Spleen (tissue), 13 donors: ENCODE results near the gene PRR23A. TPM values are rescaled to one million over a fixed set of nuclear protein-coding genes. Genes with fewer than 3 reads are reported as not detected.

Experiments
- DNase-seq: peaks from one replicate; pipeline ENCODE4 v3.0.0-alpha.2; 2020
- H3K27ac ChIP-seq, 8 donors: fragments of 200-600 bp; sonication (generic) in 7 of 8; 1 replicate in 4 of 8; 2 replicates in 4 of 8; pipeline versions ENCODE4 v1.5.0 to v1.8.0; 2016 to 2021; ENCODE audit warnings: inconsistent platforms in 4 of 8, mild to moderate bottlenecking in 4 of 8, moderate library complexity in 1 of 8
- H3K27me3 ChIP-seq, 7 donors: fragments of 200-600 bp; sonication (generic) in 6 of 7; replicated peaks in 1 of 7; 1 replicate in 4 of 7; 2 replicates in 3 of 7; pipeline versions ENCODE4 v1.5.0 to v1.8.0; 2016 to 2021; ENCODE audit warnings: inconsistent platforms in 3 of 7, mild to moderate bottlenecking in 1 of 7
- H3K36me3 ChIP-seq, 6 donors: fragments of 200-600 bp; sonication (generic) in 5 of 6; 1 replicate in 4 of 6; 2 replicates in 2 of 6; pipeline versions ENCODE4 v1.5.0 to v1.8.0; 2016 to 2021; ENCODE audit warnings: inconsistent platforms in 2 of 6
- H3K4me1 ChIP-seq, 6 donors: fragments of 200-600 bp; sonication (generic) in 5 of 6; 1 replicate in 3 of 6; 2 replicates in 3 of 6; pipeline versions ENCODE4 v1.5.0 to v1.8.0; 2016 to 2021; ENCODE audit warnings: inconsistent platforms in 3 of 6
- H3K4me3 ChIP-seq, 8 donors: fragments of 200-600 bp; sonication (generic) in 7 of 8; 1 replicate in 4 of 8; 2 replicates in 4 of 8; pipeline versions ENCODE4 v1.5.0 to v1.8.0; 2016 to 2021; ENCODE audit warnings: inconsistent platforms in 4 of 8, mild to moderate bottlenecking in 4 of 8, moderate library complexity in 2 of 8
- H3K9me3 ChIP-seq, 8 donors: fragments of 200-600 bp; sonication (generic) in 7 of 8; 1 replicate in 4 of 8; 2 replicates in 4 of 8; pipeline versions ENCODE4 v1.5.0 to v1.8.0; 2016 to 2021; ENCODE audit warnings: inconsistent platforms in 4 of 8
- CTCF ChIP-seq, 11 experiments: fragments of 200-600 bp in 7 of 11; fragments of 450-650 bp in 4 of 11; sonication (generic) in 4 of 11; IDR thresholded peaks in 8 of 11; conservative IDR thresholded peaks in 3 of 11; 1 replicate in 7 of 11; 2 replicates in 4 of 11; pipeline versions ENCODE4 v1.4.0 to v1.8.0; 2016 to 2021; ENCODE audit warnings: antibody characterized with exemption in 11 of 11, inconsistent platforms in 4 of 11, mild to moderate bottlenecking in 1 of 11
- POLR2A ChIP-seq, 3 donors: fragments of 450-650 bp; IDR thresholded peaks; one replicate each; pipeline ENCODE4 v1.5.1; 2017; ENCODE audit warnings: antibody characterized with exemption in 3 of 3, mild to moderate bottlenecking in 1 of 3
- POLR2AphosphoS5 ChIP-seq, 3 donors: sonication (generic); formaldehyde crosslinking; IDR thresholded peaks; one replicate each; pipeline ENCODE4 v1.5.1; 2017; ENCODE audit warnings: antibody characterized with exemption in 3 of 3
- WGBS, 5 donors: extraction: QIAGEN DNeasy Blood & Tissue Kit in 3 of 5; methylation state at CpG; one replicate each; pipeline versions ENCODE4 v1.1.5 to v1.1.7; 2013 to 2018; 5-methylcytosine and 5-hydroxymethylcytosine counted together
- intact Hi-C: fragments of 100-400 bp; cut with DNase I; formaldehyde crosslinking; loops from one replicate; pipeline ENCODE4 v1.15.0; 2023; ENCODE audit warnings: low total_unique reads
- long read RNA-seq, 2 donors: transcript quantifications; one replicate each; lab custom pipeline, GENCODE V29; 2026
- polyA plus RNA-seq, 3 donors: library from polyadenylated mRNA; stranded (reverse); fragments of 200-250 nt; gene quantifications; one replicate each; pipeline ENCODE4 v1.2.1, GENCODE V29; 2013
- total RNA-seq, 7 donors: library from RNA; depleted of rRNA in 3 of 7; stranded (reverse); fragments of >200 nt in 3 of 7; fragmentation: NEBNext Ultra II Directional in 4 of 7; extraction: Animal tissue kit (Norgen Biotek cat#: 25700) in 4 of 7; gene quantifications; one replicate each; pipeline versions ENCODE4 v1.1.0 to v1.2.1, GENCODE V29; 2016 to 2021
- donor health status: healthy with polysubstance abuse.
- donor health status: DM: no; HTN: no; CAD: no; lungs with moderate emphysema.
- donor health status: DM: no; HTN: no; CAD: no.
- donor health status: Bipolar disorder and iron deficiency.
- donor health status: healthy.
- donor health status: DM: no; HTN: no; CAD: no.
- donor health status: DM: yes; HTN: yes; CAD: no.

PRR23A gene
- total RNA-seq (not detected), polyA plus RNA-seq (not detected)
- long read RNA-seq, donor 1, result 0 reads
- long read RNA-seq, donor 2, result 0 reads

- 71 to 89% (median 76%) methylated on average over 52 to 60 of the region's 60 CpGs for WGBS, 5 donors
- no peaks in the 10 kb centered on the region for H3K4me1 ChIP-seq
- H3K27me3 ChIP-seq, result no peaks in the 10 kb centered on the region
- H3K4me3 ChIP-seq, result no peak within 1 kb of the TSS
- no peak within 1 kb of the TSS for H3K27ac ChIP-seq
- intact Hi-C loops, result no loop called here
- H3K36me3 ChIP-seq, result no peaks in the 10 kb centered on the region
- TF ChIP-seq POLR2AphosphoS5 (IDR thresholded peaks at IDR 0.05) (no peak), CTCF (IDR thresholded peaks at IDR 0.05 in 8 of 11, conservative IDR thresholded peaks at IDR 0.05 in 3 of 11) (no peak), POLR2A (IDR thresholded peaks at IDR 0.05) (no peak)
- no peak for DNase-seq
- peaks cover 0 to 65% (median 40%) of the 10 kb centered on the region in 8 donors for H3K9me3 ChIP-seq
Measured at GRCh38 chr3:139006051-139006716, at the start of gene PRR23A. Gene PRR23A (minus strand): TSS chr3:139006268. CDS start chr3:139006268, 0 bp downstream.

GRCh38 chr3:139052802-139053600 is 46.9 kb upstream of the PRR23A start:
- H3K4me3 ChIP-seq, result no peak overlapping the region
- no peaks in the 10 kb centered on the region for H3K4me1 ChIP-seq
- peaks cover 0 to 52% (median 38%) of the 10 kb centered on the region in 8 donors for H3K9me3 ChIP-seq
- no peak for DNase-seq
- no peak overlapping the region for H3K27ac ChIP-seq
- 60 to 88% (median 79%) methylated on average over 2 of the region's 2 CpGs for WGBS, 5 donors
- H3K27me3 ChIP-seq, result no peaks in the 10 kb centered on the region
- intact Hi-C loops, result no loop called here
- no peaks in the 10 kb centered on the region for H3K36me3 ChIP-seq
- TF ChIP-seq POLR2A (IDR thresholded peaks at IDR 0.05), result no peak
- TF ChIP-seq POLR2AphosphoS5 (IDR thresholded peaks at IDR 0.05), result no peak
- TF ChIP-seq CTCF (IDR thresholded peaks at IDR 0.05 in 8 of 11, conservative IDR thresholded peaks at IDR 0.05 in 3 of 11), result no peak

- intact Hi-C loops, result no loop called here
- Histone ChIP-seq H3K4me1 (no peaks in the 10 kb centered on the region), H3K4me3 (no peak within 1 kb of the TSS), H3K27me3 (peaks cover 0 to 16% (median 0%) of the 10 kb centered on the region in 7 donors), H3K27ac (no peak within 1 kb of the TSS), H3K9me3 (peaks cover 0 to 59% (median 22%) of the 10 kb centered on the region in 8 donors), H3K36me3 (no peaks in the 10 kb centered on the region)
- 48 to 75% (median 60%) methylated on average over 32 to 77 of the region's 77 CpGs for WGBS, 5 donors
- DNase-seq, result no peak
- no peak for TF ChIP-seq POLR2A (IDR thresholded peaks at IDR 0.05)
- TF ChIP-seq CTCF (IDR thresholded peaks at IDR 0.05 in 8 of 11, conservative IDR thresholded peaks at IDR 0.05 in 3 of 11), result no peak
Measured at GRCh38 chr3:139044366-139045210, 38.5 kb upstream of the PRR23A start, which contains the start of gene PRR23C. Gene PRR23C (minus strand): TSS chr3:139044892. CDS start chr3:139044620, 272 bp downstream.
